Endothelial cell of umbilical vein (primary cell): Measurements from ENCODE around the gene PXYLP1. TPM values are rescaled to one million over a fixed set of nuclear protein-coding genes. Genes with fewer than 3 reads are reported as not detected.

ENCODE experiments used
- BruUV-seq: library from RNA; stranded (reverse); fragments of 400-500 nt; replicated peaks from 2 replicates; lab custom pipeline; 2021; lab: Mats Ljungman, UMichigan
- CTCF ChIA-PET: fragments of 300-600, 350-600 bp; sonication (Branson Sonifier 250); formaldehyde crosslinking; loops from one replicate; lab custom pipeline; 2021; ENCODE audit warnings: antibody characterized with exemption, inconsistent platforms; lab: Charles Lee
- POLR2A ChIA-PET: fragments of 300-600, 350-600 bp; sonication (Branson Sonifier 250); formaldehyde crosslinking; loops from one replicate; lab custom pipeline; 2021; ENCODE audit warnings: antibody characterized with exemption, inconsistent platforms; lab: Charles Lee
- DNase-seq: peaks from one replicate; pipeline ENCODE4 v3.0.0-alpha.2; 2011; ENCODE audit warnings: low read depth, low spot score
- FAIRE-seq: peaks from 2 replicates; lab custom pipeline; 2011; peaks lifted over from hg19 to GRCh38; lab: Jason Lieb, UNC
- H2AFZ ChIP-seq: 2 replicates; pipeline ENCODE4 v1.6.0; 2012; ENCODE audit warnings: low read depth, low read length, control low read depth, inconsistent platforms
- H3K27ac ChIP-seq: 2 replicates; pipeline ENCODE4 v1.5.1; 2011; ENCODE audit warnings: low read depth, mild to moderate bottlenecking, control low read depth, low read length, moderate library complexity; ENCODE audit not compliant: insufficient read depth
- H3K27me3 ChIP-seq, 2 experiments: 2 replicates each; pipeline versions ENCODE4 v1.6.0 to v1.6.1; 2011; ENCODE audit warnings: low read length in 2 of 2, mixed read lengths in 1 of 2; ENCODE audit not compliant: control insufficient read depth in 2 of 2, insufficient read depth in 2 of 2
- H3K36me3 ChIP-seq, 2 experiments: 2 replicates in 1 of 2; 3 replicates in 1 of 2; pipeline ENCODE4 v1.5.1; 2011; ENCODE audit warnings: low read length in 2 of 2, mild to moderate bottlenecking in 1 of 2, moderate library complexity in 1 of 2; ENCODE audit not compliant: control insufficient read depth in 2 of 2, insufficient read depth in 2 of 2; ENCODE audit errors: extremely low read depth in 1 of 2
- H3K4me1 ChIP-seq: 3 replicates; pipeline ENCODE4 v1.5.1; 2011; ENCODE audit warnings: mild to moderate bottlenecking, low read length; ENCODE audit not compliant: control insufficient read depth, insufficient read depth; ENCODE audit errors: extremely low read depth
- H3K4me2 ChIP-seq: 2 replicates; pipeline ENCODE4 v1.6.1; 2011; ENCODE audit warnings: low read length, control low read depth, mixed read lengths; ENCODE audit not compliant: insufficient read depth
- H3K4me3 ChIP-seq, 3 experiments: fragments of 200-600 bp in 1 of 3; sonication (generic), shearing (Covaris generic) in 1 of 3; replicated peaks in 1 of 3; 2 replicates each; pipeline ENCODE4 v1.5.1; 2011 to 2016; ENCODE audit warnings: control low read depth in 3 of 3, low read length in 3 of 3, mild to moderate bottlenecking in 2 of 3, inconsistent platforms in 1 of 3, low read depth in 1 of 3, moderate library complexity in 1 of 3; ENCODE audit not compliant: insufficient read depth in 1 of 3
- H3K79me2 ChIP-seq: 2 replicates; pipeline ENCODE4 v1.6.0; 2012; ENCODE audit warnings: low read length, inconsistent platforms; ENCODE audit not compliant: control insufficient read depth, insufficient read depth
- H3K9ac ChIP-seq: replicated peaks from 2 replicates; pipeline ENCODE3; 2011; ENCODE audit warnings: low read length, control low read depth; ENCODE audit not compliant: insufficient read depth; ENCODE audit errors: extremely low read depth
- H3K9me1 ChIP-seq: replicated peaks from 3 replicates; pipeline ENCODE4 v1.6.0; 2011; ENCODE audit warnings: mild to moderate bottlenecking, low read length; ENCODE audit not compliant: control insufficient read depth, insufficient read depth; ENCODE audit errors: extremely low read depth
- H3K9me3 ChIP-seq: replicated peaks from 2 replicates; pipeline ENCODE4 v1.5.1; 2012; ENCODE audit warnings: low read length, inconsistent platforms; ENCODE audit not compliant: control insufficient read depth, insufficient read depth
- H4K20me1 ChIP-seq: replicated peaks from 2 replicates; pipeline ENCODE3; 2011; ENCODE audit warnings: mild to moderate bottlenecking, low read length; ENCODE audit not compliant: control insufficient read depth, insufficient read depth; ENCODE audit errors: extremely low read depth
- CTCF ChIP-seq, 2 donors: IDR thresholded peaks; 1 replicate in 1 of 2; 2 replicates in 1 of 2; pipeline ENCODE4 v1.5.1; 2011; ENCODE audit warnings: low read length in 2 of 2, mild to moderate bottlenecking in 2 of 2, moderate library complexity in 2 of 2, control low read depth in 1 of 2, inconsistent platforms in 1 of 2, low read depth in 1 of 2; ENCODE audit not compliant: insufficient read depth in 1 of 2; ENCODE audit errors: extremely low read depth in 1 of 2
- EZH2 ChIP-seq: IDR thresholded peaks from 2 replicates; pipeline ENCODE4 v1.6.1; 2012; ENCODE audit warnings: borderline replicate concordance, low read depth, mild to moderate bottlenecking, moderate library complexity, low read length, inconsistent platforms; ENCODE audit not compliant: severe bottlenecking
- FOS ChIP-seq: IDR thresholded peaks from 2 replicates; pipeline ENCODE4 v1.6.1; 2011; ENCODE audit warnings: mild to moderate bottlenecking, low read length, moderate library complexity, borderline replicate concordance; ENCODE audit not compliant: insufficient read depth
- GATA2 ChIP-seq: IDR thresholded peaks from 2 replicates; pipeline ENCODE4 v1.7.0; 2011; ENCODE audit warnings: low read depth, mild to moderate bottlenecking, moderate library complexity, mixed read lengths, low read length; ENCODE audit not compliant: insufficient read length, insufficient read depth
- JUN ChIP-seq: IDR thresholded peaks from 2 replicates; pipeline ENCODE4 v1.6.1; 2011; ENCODE audit warnings: borderline replicate concordance, low read depth; ENCODE audit not compliant: insufficient read length, insufficient read depth
- MYC ChIP-seq: IDR thresholded peaks from one replicate; pipeline ENCODE4 v1.6.1; 2011; ENCODE audit warnings: mild to moderate bottlenecking, low read depth, low read length
- POLR2A ChIP-seq: IDR thresholded peaks from 2 replicates; pipeline ENCODE4 v1.6.1; 2012; ENCODE audit warnings: low read depth, mild to moderate bottlenecking, control low read depth, low read length
- POLR2AphosphoS5 ChIP-seq: IDR thresholded peaks from 2 replicates; pipeline ENCODE4 v1.6.1; 2012; ENCODE audit warnings: low read depth, mild to moderate bottlenecking, control low read depth, low read length, moderate library complexity; ENCODE audit not compliant: insufficient read depth
- dilution Hi-C: fragments of 300-500 bp; cut with MboI; formaldehyde crosslinking; loops from one replicate; pipeline ENCODE4 v1.15.0; 2019; ENCODE audit warnings: low sequenced_read_pairs; ENCODE audit not compliant: extremely low pct_ligation_motif_present
- intact Hi-C: fragments of 100-400 bp; cut with micrococcal nuclease; formaldehyde crosslinking; loops from one replicate; pipeline ENCODE4 v1.10.0; 2022
- polyA plus RNA-seq, 4 experiments: library from polyadenylated mRNA; depleted of rRNA in 3 of 4; stranded (reverse) in 3 of 4; unstranded in 1 of 4; fragments of >200 nt; gene quantifications; 2 replicates each; pipeline versions ENCODE4 v1.2.1 to v1.2.3, GENCODE V29; 2011 to 2012; ENCODE audit warnings: missing spikeins in 1 of 4
- total RNA-seq: library from RNA; stranded (reverse); gene quantifications from 2 replicates; pipeline ENCODE4 v1.2.3, GENCODE V29; 2021
- TF ChIP-seq, protein P1 (sequence below): IDR thresholded peaks from 2 replicates; pipeline ENCODE4 v1.6.1; 2011; ENCODE audit not compliant: insufficient read depth, insufficient read length

The PXYLP1 gene
- total and polyA plus RNA-seq, 2 donors (not counting 3 experiments of a cell fraction or from before 2014, with no cell fraction given) = 0.84 to 1.7 TPM

DNA sequence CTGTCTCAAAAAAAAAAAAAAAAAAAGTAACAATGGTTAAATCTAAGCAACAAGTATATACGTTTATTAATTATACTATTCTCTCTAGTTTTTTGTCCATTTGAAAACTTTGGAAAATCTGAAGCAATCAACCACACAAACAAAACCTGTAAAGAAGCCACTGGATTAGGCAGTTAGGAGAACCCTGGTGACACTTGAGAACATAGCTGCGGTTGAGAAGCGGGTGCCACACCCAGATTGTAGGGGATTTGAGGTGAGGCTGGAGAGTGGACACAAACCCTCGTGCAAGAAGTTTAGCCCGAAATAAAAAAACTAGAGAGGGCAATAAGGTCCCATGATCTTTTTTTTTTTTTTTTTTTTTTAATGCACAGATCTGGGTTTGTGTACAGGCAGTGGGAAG lies 110.8 kb downstream of the PXYLP1 start:
- Histone ChIP-seq H3K27ac (no peak overlapping the region), H3K4me3 (no peak overlapping the region), H3K9me3 (no peaks in the 10 kb centered on the region), H3K9me1 (no peaks in the 10 kb centered on the region), H3K27me3 (no peaks in the 10 kb centered on the region), H3K9ac (no peak overlapping the region), H3K4me2 (no peak overlapping the region), H3K4me1 (peaks cover 17% of the 10 kb centered on the region), H2AFZ (no peak overlapping the region), H4K20me1 (no peaks in the 10 kb centered on the region), H3K79me2 (no peaks in the 10 kb centered on the region), H3K36me3 (no peaks in the 10 kb centered on the region)
- intact Hi-C loops (no loop called here), dilution Hi-C loops (no loop called here)
- no peak for TF ChIP-seq CTCF (IDR thresholded peaks at IDR 0.05; ENCODE audit: extremely low read depth in 1 of 2, insufficient read depth in 1 of 2, low read depth in 1 of 2, low read length in 2 of 2)
- TF ChIP-seq POLR2AphosphoS5 = no peak
- TF ChIP-seq FOS = no peak
- TF ChIP-seq GATA2 = no peak
- no peak for TF ChIP-seq JUN
- TF ChIP-seq MYC = no peak
- no peak for TF ChIP-seq POLR2A
- TF ChIP-seq EZH2 = no peak
- TF ChIP-seq, protein P1, sequence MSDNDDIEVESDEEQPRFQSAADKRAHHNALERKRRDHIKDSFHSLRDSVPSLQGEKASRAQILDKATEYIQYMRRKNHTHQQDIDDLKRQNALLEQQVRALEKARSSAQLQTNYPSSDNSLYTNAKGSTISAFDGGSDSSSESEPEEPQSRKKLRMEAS = no peak
- CTCF ChIA-PET = interaction anchor here (0.6 to 1.1 kb wide), 2 partner anchors 31 to 90 kb away, joined by 3 to 4 read pairs; no protein-coding TSS in a partner anchor
- no TSS peak for BruUV-seq
- DNase-seq (no peak), FAIRE-seq (no peak)
- POLR2A ChIA-PET = interaction anchor here (0.7 kb wide), 1 partner anchor 92 kb away, joined by 4 read pairs; no protein-coding TSS in a partner anchor
